Measurements from ENCODE around the gene SND1. TPM values are rescaled to one million over a fixed set of nuclear protein-coding genes. Genes with fewer than 3 reads are reported as not detected.

SND1 gene
- total RNA-seq, 1 experiment from 2014 or later = 274 TPM

- Histone ChIP-seq H3K4me3 (ENCODE audit: low read depth, low read length) (no peak overlapping the region), H3K9me3 (no peaks in the 10 kb centered on the region), H3K36me3 (ENCODE audit: control insufficient read depth, insufficient read depth, low read length) (peaks cover 3% of the 10 kb centered on the region), H3K27me3 (replicated peaks; ENCODE audit: control insufficient read depth, insufficient read depth, low read length) (no peaks in the 10 kb centered on the region), H3K4me1 (peaks cover 18% of the 10 kb centered on the region)
- POLR2A ChIA-PET = interaction anchor here (0.9 kb wide), 1 partner anchor 9 kb away, joined by 3 read pairs; no protein-coding TSS in a partner anchor
- Mint-ChIP-seq H3K4me3 (ENCODE audit: unreplicated experiment) (no peak overlapping the region), H3K9me3 (ENCODE audit: unreplicated experiment) (no peaks in the 10 kb centered on the region), H3K27me3 (ENCODE audit: insufficient read depth, unreplicated experiment) (no peaks in the 10 kb centered on the region), H3K4me1 (ENCODE audit: low read depth, unreplicated experiment) (peaks cover 37% of the 10 kb centered on the region), H3K27ac (ENCODE audit: unreplicated experiment) (peak overlapping the region; percentile 55), H3K36me3 (ENCODE audit: insufficient read depth, unreplicated experiment) (peaks cover 56% of the 10 kb centered on the region)
- CTCF ChIA-PET = interaction anchor here (0.8 kb wide), 1 partner anchor 29 kb away, joined by 3 read pairs; no protein-coding TSS in a partner anchor
- TF ChIP-seq CTCF (IDR thresholded peaks at IDR 0.05; ENCODE audit: insufficient read depth in 1 of 2, low read depth in 1 of 2, low read length in 1 of 2, severe bottlenecking in 1 of 2, unreplicated experiment in 1 of 2) = no peak
- no TSS peak for BruUV-seq (replicated peaks)
- peak; percentile 28 to 39 for DNase-seq
- intact Hi-C loops (cut with micrococcal nuclease; ENCODE audit: unreplicated experiment) = no loop called here
These were observed 334.9 kb downstream of the SND1 start for GRCh38 chr7:127986581-127987521.

- no peaks in the 10 kb centered on the region for H3K27me3 Mint-ChIP-seq (ENCODE audit: insufficient read depth, unreplicated experiment)
- CTCF ChIA-PET = no interaction called here
- no peaks in the 10 kb centered on the region for H3K9me3 ChIP-seq
- POLR2A ChIA-PET = no interaction called here
- peaks cover 13% of the 10 kb centered on the region for H3K4me1 ChIP-seq
- no peak overlapping the region for H3K4me3 ChIP-seq (ENCODE audit: low read depth, low read length)
- H3K9me3 Mint-ChIP-seq (ENCODE audit: unreplicated experiment) = no peaks in the 10 kb centered on the region
- BruUV-seq (replicated peaks) = no TSS peak
- intact Hi-C loops (cut with micrococcal nuclease; ENCODE audit: unreplicated experiment) = no loop called here
- H3K36me3 Mint-ChIP-seq (ENCODE audit: insufficient read depth, unreplicated experiment) = peaks cover 73% of the 10 kb centered on the region
- TF ChIP-seq CTCF (IDR thresholded peaks at IDR 0.05; ENCODE audit: insufficient read depth in 1 of 2, low read depth in 1 of 2, low read length in 1 of 2, severe bottlenecking in 1 of 2, unreplicated experiment in 1 of 2) = no peak
- peaks cover 28% of the 10 kb centered on the region for H3K4me1 Mint-ChIP-seq (ENCODE audit: low read depth, unreplicated experiment)
- H3K36me3 ChIP-seq (ENCODE audit: control insufficient read depth, insufficient read depth, low read length) = peaks cover 3% of the 10 kb centered on the region
- no peak overlapping the region for H3K4me3 Mint-ChIP-seq (ENCODE audit: unreplicated experiment)
- H3K27ac Mint-ChIP-seq (ENCODE audit: unreplicated experiment) = no peak overlapping the region
- no peaks in the 10 kb centered on the region for H3K27me3 ChIP-seq (replicated peaks; ENCODE audit: control insufficient read depth, insufficient read depth, low read length)
- DNase-seq = no peak
These were observed 336.8 kb downstream of the SND1 start for GRCh38 chr7:127988751-127989150.

- no peak overlapping the region for H3K4me3 ChIP-seq (ENCODE audit: low read depth, low read length)
- H3K9me3 Mint-ChIP-seq (ENCODE audit: unreplicated experiment) = no peaks in the 10 kb centered on the region
- TF ChIP-seq CTCF (IDR thresholded peaks at IDR 0.05; ENCODE audit: insufficient read depth in 1 of 2, low read depth in 1 of 2, low read length in 1 of 2, severe bottlenecking in 1 of 2, unreplicated experiment in 1 of 2) = no peak
- peaks cover 30% of the 10 kb centered on the region for H3K4me1 ChIP-seq
- CTCF ChIA-PET = no interaction called here
- no peak overlapping the region for H3K4me3 Mint-ChIP-seq (ENCODE audit: unreplicated experiment)
- POLR2A ChIA-PET = no interaction called here
- intact Hi-C loops (cut with micrococcal nuclease; ENCODE audit: unreplicated experiment) = no loop called here
- DNase-seq = no peak
- no peak overlapping the region for H3K27ac Mint-ChIP-seq (ENCODE audit: unreplicated experiment)
- H3K36me3 ChIP-seq (ENCODE audit: control insufficient read depth, insufficient read depth, low read length) = peaks cover 2% of the 10 kb centered on the region; the same call in 1 of the 2 replicates
- H3K27me3 Mint-ChIP-seq (ENCODE audit: insufficient read depth, unreplicated experiment) = no peaks in the 10 kb centered on the region
- H3K27me3 ChIP-seq (replicated peaks; ENCODE audit: control insufficient read depth, insufficient read depth, low read length) = no peaks in the 10 kb centered on the region
- no peaks in the 10 kb centered on the region for H3K9me3 ChIP-seq
- peaks cover 42% of the 10 kb centered on the region for H3K4me1 Mint-ChIP-seq (ENCODE audit: low read depth, unreplicated experiment)
- H3K36me3 Mint-ChIP-seq (ENCODE audit: insufficient read depth, unreplicated experiment) = peaks cover 74% of the 10 kb centered on the region
- no TSS peak for BruUV-seq (replicated peaks)
These were observed 341.3 kb downstream of the SND1 start for GRCh38 chr7:127993317-127993716.
